Measurements from ENCODE around the gene MYO18B. TPM values are rescaled to one million over a fixed set of nuclear protein-coding genes. Genes with fewer than 3 reads are reported as not detected.

Gene MYO18B
- polyA plus RNA-seq, 3 donors, result 0.06 to 0.25 (median 0.19) TPM

DNA sequence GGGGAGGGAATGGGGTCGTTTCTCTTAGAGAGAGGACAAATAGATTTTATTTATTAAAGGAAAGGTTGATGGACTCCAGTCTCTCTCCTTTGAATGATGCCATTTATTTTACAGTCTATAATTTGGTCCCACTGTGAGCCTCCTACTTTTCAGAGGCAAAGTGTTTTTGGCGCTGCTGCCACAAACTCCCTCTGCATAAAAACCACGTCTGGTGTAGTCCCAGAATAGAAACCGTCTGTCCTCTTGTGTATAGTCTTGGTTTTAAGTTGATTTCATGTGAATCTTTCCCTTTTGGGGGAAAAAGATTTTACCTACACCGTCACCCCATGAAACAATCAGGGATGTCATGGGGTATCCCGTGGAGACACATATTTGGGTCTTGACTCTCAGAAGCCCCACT, 283.6 kb downstream of the MYO18B start:
- DNase-seq (ENCODE audit: low read depth in 3 of 3, low spot score in 2 of 3), result no peak

DNA sequence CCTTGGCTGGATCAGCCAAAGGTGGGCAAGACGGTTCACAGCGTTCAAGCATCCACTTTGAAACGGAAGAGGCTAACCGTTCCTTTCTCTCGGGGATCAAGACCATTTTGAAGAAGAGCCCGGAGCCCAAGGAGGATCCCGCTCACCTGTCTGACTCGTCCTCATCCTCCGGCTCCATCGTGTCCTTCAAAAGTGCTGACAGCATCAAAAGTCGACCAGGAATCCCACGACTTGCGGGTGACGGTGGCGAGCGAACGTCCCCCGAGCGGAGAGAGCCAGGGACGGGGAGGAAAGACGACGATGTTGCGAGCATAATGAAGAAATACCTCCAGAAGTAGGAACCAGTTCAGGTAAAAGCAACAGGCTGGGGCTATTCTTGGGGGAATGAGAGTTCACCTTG, 285.4 kb downstream of the MYO18B start:
- DNase-seq (ENCODE audit: low read depth in 3 of 3, low spot score in 2 of 3), result no peak

DNA sequence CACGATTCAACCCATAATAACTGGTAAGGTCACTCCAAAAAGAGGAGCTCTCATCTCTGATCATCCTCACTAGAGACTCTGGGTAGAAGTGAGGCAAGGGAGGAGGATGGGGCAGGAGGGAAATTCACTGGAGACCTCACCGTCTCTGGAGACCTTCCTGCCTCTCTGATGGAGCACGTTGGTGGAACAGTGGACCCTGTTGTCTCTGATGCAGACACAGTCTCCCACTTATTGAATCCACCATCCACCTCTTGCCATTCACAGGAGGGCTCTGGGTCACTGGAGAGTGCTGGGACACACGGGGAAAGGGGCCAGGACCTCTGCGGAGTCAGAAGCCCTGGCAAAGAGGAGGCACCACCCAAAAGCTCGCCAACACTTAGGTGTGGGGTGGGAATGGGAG, 289.7 kb downstream of the MYO18B start:
- no peak for DNase-seq (ENCODE audit: low read depth in 3 of 3, low spot score in 2 of 3)

DNA sequence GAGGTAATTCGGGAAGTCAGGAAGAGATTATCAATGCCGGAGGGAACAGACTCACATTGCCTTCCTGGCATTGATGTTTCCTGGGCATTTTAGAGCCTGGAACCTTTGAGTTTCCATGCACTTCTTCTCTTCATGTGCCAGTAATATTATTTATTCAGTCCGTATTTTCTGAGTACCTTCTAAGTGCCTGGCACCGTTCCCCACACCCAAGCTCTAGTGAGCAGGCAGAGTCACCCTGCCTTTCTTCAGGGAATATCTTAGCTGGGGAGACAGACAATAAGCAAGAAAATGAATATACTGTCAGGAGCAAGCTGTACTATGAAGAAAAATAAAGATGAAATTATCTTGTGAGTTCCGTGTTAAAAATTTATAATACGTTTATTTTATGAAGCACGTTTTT, 291.1 kb downstream of the MYO18B start:
- DNase-seq (ENCODE audit: low read depth in 3 of 3, low spot score in 2 of 3), result no peak

DNA sequence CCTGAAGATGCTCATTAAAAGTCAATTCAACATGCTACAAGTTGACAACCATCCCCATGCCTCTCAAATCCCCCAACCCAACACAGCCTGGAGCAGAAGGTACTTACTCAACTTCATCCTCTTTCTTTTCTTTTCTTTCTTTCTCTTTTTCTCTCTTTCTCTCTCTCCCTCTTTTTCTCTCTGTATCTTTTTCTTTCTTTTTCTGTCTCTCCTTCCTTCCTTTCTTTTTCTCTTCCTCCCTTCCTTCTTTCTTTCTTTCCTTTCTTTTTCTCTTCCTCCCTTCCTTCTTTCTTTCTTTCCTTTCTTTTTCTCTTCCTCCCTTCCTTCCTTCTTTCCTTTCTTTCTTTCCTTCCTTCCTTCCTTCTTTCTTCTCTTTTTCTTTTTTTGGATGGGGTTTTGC, 291.6 kb downstream of the MYO18B start:
- DNase-seq (ENCODE audit: low read depth in 3 of 3, low spot score in 2 of 3), result no peak

DNA sequence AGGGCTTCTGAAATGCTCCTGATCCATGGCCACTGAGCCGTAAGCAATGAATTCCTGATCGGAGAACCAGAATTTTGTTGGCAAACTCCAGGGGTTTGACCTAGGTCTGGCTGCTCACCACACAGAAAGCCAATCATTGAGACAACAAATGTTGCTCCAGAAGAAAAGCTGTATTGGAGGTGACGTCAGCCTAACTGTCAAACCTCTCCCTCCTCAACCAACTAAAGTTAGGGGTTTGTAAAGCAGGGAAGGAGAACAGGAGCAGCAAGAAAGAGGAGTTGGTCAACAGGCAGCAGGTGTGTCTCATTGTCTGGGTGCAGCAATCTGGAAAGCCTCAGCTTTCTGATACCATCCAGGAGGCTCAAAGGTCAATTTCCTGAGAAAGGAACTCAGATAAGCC, 293.5 kb downstream of the MYO18B start:
- DNase-seq (ENCODE audit: low read depth in 3 of 3, low spot score in 2 of 3), result no peak

DNA sequence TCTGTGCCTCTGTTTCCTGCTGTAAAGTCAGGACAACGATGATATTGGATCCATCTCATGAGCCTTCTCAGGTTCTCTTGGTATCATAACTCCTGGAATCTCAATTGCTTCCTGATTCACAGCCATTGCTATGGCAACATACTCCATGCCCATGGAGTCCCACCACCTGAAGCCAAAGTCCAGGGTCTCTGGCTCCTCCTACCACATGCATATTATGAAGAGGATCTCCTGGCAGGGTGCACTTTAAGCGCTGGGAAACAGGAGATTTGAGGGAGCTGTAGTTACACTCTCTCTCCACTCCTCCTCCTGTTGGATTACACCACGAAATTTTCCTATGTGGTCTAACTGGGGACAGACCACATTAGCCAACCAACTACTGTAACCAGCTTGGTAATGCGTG, 296.4 kb downstream of the MYO18B start:
- no peak for DNase-seq (ENCODE audit: low read depth in 3 of 3, low spot score in 2 of 3)

DNA sequence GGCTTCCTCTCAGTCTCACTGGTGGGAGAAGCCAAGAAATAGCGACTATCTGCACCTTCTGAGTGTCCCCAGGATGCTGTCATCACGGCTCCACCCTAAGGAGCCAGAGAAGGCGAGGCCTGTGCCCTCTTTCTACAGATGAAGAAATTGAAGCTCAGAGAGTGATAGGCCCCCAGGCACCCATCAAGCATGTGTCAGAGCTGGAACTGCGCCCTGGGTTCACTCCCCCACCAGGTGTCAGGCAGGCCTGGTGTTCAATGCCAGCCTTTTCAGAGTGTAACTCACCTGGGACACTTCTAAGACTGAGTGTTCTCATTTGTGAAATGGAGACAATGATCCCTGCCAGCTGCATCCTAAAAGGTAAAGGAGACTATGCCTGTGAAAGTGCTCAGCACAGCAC, 299.9 kb downstream of the MYO18B start:
- DNase-seq (ENCODE audit: low read depth in 3 of 3, low spot score in 2 of 3), result no peak

DNA sequence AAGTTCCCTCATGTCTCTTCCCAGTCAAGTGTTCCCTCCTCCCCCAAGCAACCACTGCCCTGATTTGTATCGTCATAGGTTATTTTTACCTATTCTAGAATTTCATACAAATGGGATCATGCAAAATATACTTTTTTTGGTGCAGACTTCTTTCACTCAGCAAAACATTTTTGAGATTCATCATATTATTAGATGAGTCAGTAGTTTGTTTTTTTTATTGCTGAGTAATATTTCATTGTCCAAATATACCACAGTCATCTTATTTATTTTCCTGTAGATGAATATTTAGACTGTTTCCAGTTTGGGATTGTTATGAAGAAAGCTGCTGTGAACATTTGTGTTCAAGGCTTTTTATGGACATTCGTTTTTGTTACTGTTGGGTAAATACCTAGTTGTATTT, 301.0 kb downstream of the MYO18B start:
- DNase-seq (ENCODE audit: low read depth in 3 of 3, low spot score in 2 of 3), result no peak

DNA sequence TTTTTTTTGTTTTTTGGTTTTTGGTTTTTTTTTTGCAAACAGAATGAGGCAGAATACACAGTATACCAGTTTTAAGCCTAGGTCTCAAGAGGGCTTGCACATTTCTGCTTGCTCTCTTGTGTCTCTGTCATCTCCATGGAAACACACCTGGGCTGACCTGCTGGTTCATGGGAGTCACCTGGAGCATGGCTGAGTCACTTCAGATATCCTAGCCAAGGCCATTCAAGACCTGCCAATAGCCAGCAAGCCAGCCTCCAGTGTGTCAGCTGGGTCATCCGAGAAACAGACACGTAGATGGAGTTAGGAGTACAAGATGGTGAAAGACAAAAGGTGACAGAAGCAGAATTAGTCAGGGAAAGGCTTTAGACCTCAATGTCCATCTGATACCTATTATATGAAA, 303.1 kb downstream of the MYO18B start:
- DNase-seq (ENCODE audit: low read depth in 3 of 3, low spot score in 2 of 3), result no peak

DNA sequence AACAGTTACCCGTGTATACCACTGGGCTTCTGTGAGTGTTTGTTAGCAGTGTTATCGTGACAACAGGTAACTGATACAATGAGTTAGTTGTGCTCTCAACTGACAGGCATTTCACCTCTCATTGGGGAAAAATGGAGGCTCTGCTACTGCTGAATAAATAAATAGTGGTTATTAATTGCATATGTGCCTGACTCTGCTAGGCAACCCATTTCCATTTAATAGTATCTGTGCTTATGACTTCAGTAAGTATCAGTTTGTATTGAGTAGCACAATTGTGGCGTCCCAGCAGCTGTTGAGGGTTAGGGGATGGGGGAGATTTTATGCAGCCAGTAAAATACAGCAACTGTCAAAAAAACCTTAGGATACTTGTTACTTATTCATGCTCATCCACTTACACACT, 303.9 kb downstream of the MYO18B start:
- DNase-seq (ENCODE audit: low read depth in 3 of 3, low spot score in 2 of 3), result no peak

DNA sequence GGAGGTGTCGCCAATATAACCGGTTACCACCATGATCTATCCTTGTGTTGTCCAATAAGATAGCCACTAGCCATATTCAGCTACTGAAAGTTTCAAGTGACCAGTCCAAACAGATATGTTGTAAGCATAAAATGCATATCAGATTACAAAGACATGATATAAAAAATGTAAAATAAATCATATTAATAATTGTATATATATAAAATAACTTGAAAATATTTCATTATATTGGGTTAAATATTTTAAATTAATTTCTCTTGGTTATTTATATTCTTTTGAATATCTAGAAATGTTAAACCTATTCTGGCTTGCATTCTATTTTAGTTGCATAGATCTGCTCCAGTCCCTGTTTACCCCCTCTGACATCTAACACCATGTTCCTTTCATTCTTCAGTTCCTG, 305.5 kb downstream of the MYO18B start:
- no peak for DNase-seq (ENCODE audit: low read depth in 3 of 3, low spot score in 2 of 3)

DNA sequence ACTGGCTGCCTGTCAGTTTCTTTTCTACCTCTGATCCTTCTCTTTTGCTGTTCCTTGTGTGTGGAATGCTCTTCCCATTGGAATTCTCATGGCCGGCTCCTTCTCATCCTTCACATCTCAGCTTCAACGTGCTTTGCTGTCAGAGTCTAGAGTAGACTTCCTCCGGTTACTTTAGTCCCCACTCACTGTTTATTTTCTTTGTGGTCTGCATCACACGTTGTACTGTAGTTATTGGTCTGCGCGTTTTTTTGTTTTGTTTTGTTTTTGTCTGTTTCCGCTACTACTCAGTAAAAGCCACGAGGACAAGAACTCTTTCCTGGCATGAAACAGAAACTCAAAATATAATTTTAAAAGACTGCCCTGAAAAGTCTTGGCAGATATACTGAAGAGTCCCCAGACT, 305.9 kb downstream of the MYO18B start:
- no peak for DNase-seq (ENCODE audit: low read depth in 3 of 3, low spot score in 2 of 3)

DNA sequence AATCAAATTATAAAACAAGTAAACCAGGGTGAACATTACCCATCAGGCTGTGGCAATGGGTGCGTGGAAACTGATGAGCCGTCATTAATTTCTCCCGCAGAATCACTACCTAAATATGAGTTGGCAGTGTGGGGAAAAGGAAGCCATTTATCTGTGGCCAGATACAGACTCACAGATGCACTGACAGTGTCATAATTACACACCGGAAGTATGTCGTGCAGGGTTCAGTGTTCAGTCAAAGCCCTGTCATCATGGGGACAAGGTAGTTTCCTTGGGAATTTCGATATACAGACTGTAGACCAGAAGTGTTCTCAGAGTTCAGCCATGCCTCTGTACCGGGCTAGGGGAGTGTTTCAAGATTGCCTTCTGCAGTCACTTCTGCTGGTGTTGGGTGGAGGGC, 308.1 kb downstream of the MYO18B start:
- DNase-seq (ENCODE audit: low read depth in 3 of 3, low spot score in 2 of 3), result no peak

DNA sequence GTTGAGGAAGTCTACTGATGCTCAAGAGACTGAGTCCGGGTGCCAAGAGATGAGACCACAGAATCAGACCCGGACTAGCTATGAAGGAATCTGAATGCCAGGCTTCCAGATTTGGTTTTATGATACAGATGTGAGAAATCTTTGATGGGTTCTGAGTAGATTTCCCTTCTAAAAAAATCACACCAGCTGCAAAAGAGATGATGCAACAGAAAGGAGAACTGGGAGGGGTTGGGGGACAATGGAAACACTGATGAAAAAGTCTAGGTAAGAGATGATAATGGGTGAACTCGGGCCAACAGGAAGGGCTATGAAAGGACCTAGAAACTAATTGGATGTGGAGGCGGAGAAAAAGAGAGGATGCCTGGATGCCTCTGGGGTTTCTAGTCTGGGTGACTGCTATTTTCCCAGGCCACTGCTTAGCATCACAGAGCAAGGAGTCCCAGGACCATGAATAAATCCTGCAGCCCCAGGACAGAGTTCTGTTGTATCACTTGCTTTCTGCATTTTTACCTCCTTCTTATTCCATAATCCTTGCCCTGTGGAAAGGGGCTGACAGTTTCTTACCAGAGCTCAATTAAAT, 311.8 kb downstream of the MYO18B start:
- no peak for DNase-seq (ENCODE audit: low read depth in 3 of 3, low spot score in 2 of 3)

DNA sequence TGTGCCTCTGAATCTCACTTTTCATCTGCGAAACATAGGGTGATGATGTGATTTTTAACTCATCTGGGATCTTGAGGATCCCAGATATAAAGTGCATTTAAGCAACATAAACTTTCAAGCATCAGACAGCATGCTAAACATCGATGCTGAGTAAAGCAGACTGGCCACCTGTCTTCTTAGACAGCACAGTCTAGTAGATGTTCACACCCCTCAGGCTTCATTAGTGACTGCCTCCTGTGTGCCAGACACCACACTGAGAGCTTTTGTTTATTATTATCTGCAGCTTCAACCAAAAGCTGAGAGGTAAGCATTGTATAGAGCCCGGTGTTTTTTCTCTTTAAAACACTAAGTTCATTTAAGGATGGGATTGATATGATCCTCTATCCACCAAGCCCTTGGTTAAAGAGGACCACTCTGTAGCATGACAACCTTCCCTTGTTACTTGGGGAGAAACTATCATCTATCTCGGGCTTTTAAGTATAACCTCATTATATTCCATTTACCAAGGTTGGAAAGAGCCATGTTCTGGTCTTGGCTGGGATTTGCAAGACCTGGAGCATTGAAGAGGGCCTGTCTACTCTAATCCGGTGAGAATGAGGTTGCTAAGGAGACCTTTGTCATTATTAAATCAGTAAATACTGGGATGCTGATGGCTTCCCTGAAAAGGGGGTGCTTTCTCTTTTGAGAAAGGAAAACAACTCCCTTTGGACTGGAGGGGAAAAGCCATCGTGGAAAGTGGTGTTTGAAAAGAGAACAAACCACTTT, 313.0 kb downstream of the MYO18B start:
- DNase-seq (ENCODE audit: low read depth in 3 of 3, low spot score in 2 of 3), result no peak

DNA sequence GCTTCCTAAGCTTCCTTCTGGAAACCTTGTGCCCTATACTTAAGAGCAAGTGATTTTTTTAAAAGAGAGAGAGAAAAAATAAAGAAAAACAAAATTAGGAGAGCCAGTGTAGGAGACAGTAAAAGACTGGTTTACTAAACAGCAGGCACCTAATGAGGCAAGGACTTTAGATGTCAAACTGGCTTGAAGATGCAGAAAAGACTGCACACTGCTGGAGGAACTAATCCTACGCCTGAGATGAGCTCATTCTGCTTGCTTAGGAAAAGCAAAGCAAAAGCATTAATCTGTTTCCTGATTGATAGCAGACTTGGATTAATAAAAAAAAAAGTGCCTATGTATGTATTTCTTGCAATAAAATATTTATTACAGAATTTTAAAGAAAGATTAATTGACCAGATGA, 313.7 kb downstream of the MYO18B start:
- no peak for DNase-seq (ENCODE audit: low read depth in 3 of 3, low spot score in 2 of 3)

DNA sequence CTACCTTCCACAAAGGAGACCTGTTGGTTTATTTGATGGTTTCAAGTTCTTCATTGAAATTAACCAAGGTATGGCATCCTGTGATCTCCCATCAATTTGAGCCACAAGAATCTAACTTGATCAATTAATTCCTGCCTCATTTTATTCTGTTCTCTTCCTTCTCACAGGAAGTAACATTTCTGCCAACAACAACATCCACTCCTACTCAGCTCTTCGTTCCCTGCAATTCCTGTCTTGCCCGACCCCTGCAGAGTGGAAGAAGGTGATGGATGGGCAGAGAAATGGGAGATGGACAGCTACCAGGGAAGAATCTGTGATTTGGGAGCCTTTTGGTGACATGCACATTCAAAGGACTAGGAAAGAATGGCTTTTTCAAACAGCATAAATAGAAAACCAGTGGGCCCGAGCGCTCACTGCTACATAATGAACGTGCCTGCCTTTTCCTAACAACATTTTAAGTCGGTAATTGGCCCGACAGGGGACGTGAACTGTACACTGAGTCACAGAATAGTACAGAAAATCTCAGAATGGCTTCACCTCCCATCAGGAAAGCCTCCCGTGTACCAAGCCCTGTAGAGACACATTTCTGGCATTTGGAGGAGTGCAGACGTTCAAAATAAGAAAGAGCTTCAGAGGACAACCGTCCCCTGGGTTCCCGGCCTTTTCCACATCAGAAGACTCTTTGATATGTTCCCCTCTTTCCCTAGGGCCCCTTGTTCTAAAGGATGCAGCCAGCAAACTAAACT, 314.6 kb downstream of the MYO18B start:
- DNase-seq (ENCODE audit: low read depth in 3 of 3, low spot score in 2 of 3), result no peak

DNA sequence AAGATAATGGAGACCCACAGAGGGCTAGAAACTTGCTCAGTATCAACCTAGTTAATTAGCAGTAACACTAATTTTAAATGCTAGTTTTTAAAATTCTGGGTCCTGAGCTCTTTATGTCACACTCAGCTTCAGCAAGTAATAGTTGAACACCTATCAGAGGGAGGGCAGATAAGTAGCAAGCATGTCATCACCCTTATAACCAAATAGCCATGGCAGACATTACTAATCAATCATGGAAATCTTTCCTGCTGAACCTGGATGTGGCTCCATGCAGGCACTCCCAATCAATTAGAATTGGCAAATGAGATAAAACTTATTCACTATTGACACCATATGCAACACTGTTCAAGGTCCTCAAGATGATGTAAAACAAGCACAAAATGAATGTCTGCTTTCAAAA, 315.7 kb downstream of the MYO18B start:
- DNase-seq (ENCODE audit: low read depth in 3 of 3, low spot score in 2 of 3), result no peak

DNA sequence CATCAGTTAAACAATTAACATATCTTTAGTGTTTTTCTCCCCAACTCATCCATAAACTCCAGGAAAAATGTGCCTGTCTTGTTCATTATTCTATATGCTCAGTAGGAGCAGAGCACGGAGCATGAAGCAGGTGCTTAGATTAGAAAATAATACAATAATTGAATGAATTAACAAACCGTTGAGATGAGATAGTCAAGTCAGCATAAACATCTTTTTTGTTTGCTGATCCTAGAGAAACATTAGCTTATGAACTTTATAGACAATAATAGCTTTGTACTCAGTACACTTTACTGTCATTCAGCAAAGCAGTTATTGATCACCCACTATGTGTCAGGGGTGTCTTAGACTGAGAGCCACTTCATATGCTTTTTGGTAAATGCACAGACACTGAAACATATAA, 322.1 kb downstream of the MYO18B start:
- DNase-seq (ENCODE audit: low read depth in 3 of 3, low spot score in 2 of 3), result no peak

DNA sequence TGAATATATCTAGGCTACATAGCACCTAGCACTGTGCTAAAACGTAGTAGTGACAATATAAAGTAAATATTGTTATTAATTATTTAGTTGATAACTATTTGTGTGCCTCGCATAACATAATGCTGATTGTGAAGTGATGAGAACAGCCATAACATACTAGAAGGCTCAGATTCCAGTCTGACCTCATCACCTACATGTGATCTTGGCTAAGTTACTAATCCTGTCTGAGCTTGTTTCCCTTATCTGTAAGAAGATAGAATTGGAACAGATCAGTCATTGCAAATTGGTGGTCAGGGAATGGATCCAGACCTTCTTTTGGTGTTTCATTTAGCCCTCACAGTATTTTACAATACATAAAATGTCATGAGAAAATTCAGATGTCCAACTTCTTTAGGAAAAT, 323.9 kb downstream of the MYO18B start:
- no peak for DNase-seq (ENCODE audit: low read depth in 3 of 3, low spot score in 2 of 3)

DNA sequence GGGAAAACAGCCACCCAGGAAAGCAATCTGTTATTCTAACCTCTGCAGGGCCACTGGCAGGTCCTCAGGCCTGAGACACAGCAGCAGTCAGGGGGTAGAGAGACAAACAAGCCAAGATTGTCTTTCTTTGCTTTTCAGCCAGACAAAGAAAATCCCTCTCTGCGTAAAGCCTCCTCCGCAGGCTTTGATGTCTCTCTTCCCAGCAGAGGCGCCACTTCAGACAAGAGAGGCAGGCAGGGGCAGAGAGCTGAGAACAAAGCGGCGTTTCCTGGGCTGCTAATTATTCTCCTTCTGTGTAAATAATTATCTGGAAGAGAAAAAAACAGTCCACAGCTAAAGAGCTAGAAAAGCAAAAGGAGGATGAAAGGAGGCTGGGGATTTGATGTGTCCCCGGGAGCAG, 324.5 kb downstream of the MYO18B start:
- DNase-seq (ENCODE audit: low read depth in 3 of 3, low spot score in 2 of 3), result no peak

All from right renal cortex interstitium (tissue), 3 donors.